ENCODE results near the gene RNF180. TPM values are rescaled to one million over a fixed set of nuclear protein-coding genes. Genes with fewer than 3 reads are reported as not detected.

The RNF180 gene
- total and polyA plus RNA-seq, 8 donors, result 9.7 to 14.6 (median 12.2) TPM

DNA sequence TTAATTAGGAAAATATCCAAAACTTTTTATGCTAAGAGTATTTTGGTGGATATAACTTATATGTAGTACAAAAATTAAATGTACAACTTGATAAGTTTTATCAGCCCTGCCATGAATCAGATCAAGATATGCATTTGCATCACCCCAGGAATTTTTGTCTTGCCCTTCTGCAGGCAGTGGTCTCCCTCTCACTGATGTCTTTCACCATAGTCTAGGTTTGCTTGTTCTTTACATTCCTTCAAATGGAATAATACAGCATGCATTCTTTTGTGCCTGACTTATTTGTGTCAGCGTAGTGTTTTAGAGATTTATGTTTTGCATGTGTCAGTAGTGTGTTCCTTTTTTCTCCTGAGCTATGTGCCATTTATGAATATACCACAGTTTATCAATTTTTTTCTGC, 36.4 kb downstream of the RNF180 start:
- no peak overlapping the region for H3K4me3 ChIP-seq
- H3K27ac ChIP-seq, result no peak overlapping the region
- ATAC-seq (no peak), DNase-seq (no peak)
- H3K4me1 ChIP-seq, result no peaks in the 10 kb centered on the region
- intact Hi-C loops (cut with DNase I), result loop anchor here in 1 of 2 donors (10.0 kb wide), 1 partner anchor 127 kb away; no protein-coding TSS in a partner anchor
- no peaks in the 10 kb centered on the region for H3K36me3 ChIP-seq
- no peaks in the 10 kb centered on the region for H3K9me3 ChIP-seq
- TF ChIP-seq CTCF (IDR thresholded peaks at IDR 0.05), result no peak
- H3K27me3 ChIP-seq, result no peaks in the 10 kb centered on the region

DNA sequence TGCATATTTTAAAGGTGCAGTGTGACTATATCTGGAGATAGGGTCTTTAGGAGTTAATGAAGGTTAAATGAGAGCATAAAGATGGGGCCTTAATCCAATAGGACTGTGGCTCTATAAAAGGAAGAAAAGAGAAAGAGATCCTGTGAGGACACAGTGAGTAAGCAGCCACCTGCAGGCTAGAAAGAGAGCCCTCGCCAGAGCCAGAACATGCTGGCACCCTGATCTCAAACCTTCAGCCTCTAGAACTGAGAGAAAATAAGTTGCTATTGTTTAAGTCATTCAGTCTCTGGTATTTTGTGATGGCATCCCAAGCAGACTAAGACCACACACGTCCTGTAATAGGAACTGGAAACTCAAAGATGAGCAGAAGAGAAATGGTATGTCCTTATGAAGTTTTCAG, 41.0 kb downstream of the RNF180 start:
- Histone ChIP-seq H3K4me1 (no peaks in the 10 kb centered on the region), H3K27ac (no peak overlapping the region), H3K36me3 (no peaks in the 10 kb centered on the region), H3K9me3 (no peaks in the 10 kb centered on the region), H3K4me3 (no peak overlapping the region), H3K27me3 (no peaks in the 10 kb centered on the region)
- no peak for TF ChIP-seq CTCF (IDR thresholded peaks at IDR 0.05)
- DNase-seq (no peak), ATAC-seq (no peak)
- intact Hi-C loops (cut with DNase I), result loop anchor here in 1 of 2 donors (10.0 kb wide), 1 partner anchor 132 kb away; no protein-coding TSS in a partner anchor

DNA sequence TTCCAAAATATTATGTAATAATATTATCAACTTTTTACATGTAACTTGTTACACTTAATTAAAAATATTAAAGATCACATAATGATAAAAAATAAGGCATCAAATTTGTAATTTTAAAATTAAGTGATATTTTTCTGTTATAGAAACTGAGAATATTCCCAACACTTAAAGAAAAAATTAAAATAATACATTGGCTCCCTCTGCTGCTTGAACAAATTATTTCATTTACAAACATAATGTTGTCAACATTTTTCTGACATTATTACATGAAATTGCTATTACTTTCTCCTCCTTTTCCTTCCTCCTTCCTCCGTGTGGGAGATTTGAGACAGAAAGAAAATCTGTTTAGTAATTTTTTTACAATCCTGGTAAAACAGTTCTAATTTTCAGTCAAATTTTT, 42.3 kb downstream of the RNF180 start:
- ATAC-seq, result no peak
- Histone ChIP-seq H3K4me3 (no peak overlapping the region), H3K27me3 (no peaks in the 10 kb centered on the region), H3K4me1 (no peaks in the 10 kb centered on the region), H3K9me3 (no peaks in the 10 kb centered on the region), H3K36me3 (no peaks in the 10 kb centered on the region), H3K27ac (no peak overlapping the region)
- peak in 2 of 4 donors; percentile 25 to 26 for DNase-seq
- peak in 1 of 2 donors; percentile 22 for TF ChIP-seq CTCF (IDR thresholded peaks at IDR 0.05)
- intact Hi-C loops (cut with DNase I), result loop anchor here in 1 of 2 donors (10.0 kb wide), 1 partner anchor 133 kb away; no protein-coding TSS in a partner anchor

GRCh38 chr5:64209353-64209752, 43.7 kb downstream of the RNF180 start:
- ATAC-seq, result no peak
- no peak for TF ChIP-seq CTCF (IDR thresholded peaks at IDR 0.05)
- H3K9me3 ChIP-seq, result no peaks in the 10 kb centered on the region
- intact Hi-C loops (cut with DNase I), result loop anchor here in 1 of 2 donors (10.0 kb wide), 1 partner anchor 135 kb away; no protein-coding TSS in a partner anchor
- H3K27ac ChIP-seq, result no peak overlapping the region
- H3K36me3 ChIP-seq, result no peaks in the 10 kb centered on the region
- no peak overlapping the region for H3K4me3 ChIP-seq
- no peak for DNase-seq
- H3K4me1 ChIP-seq, result no peaks in the 10 kb centered on the region
- no peaks in the 10 kb centered on the region for H3K27me3 ChIP-seq

GRCh38 chr5:64210866-64211265, 45.2 kb downstream of the RNF180 start:
- no peaks in the 10 kb centered on the region for H3K9me3 ChIP-seq
- ATAC-seq (peak; percentile 32), DNase-seq (no peak)
- no peaks in the 10 kb centered on the region for H3K4me1 ChIP-seq
- H3K36me3 ChIP-seq, result no peaks in the 10 kb centered on the region
- H3K4me3 ChIP-seq, result no peak overlapping the region
- TF ChIP-seq CTCF (IDR thresholded peaks at IDR 0.05), result no peak
- no peak overlapping the region for H3K27ac ChIP-seq
- intact Hi-C loops (cut with DNase I), result no loop called here
- H3K27me3 ChIP-seq, result no peaks in the 10 kb centered on the region

All from left lung (tissue), 10 donors.